HG02798 (cell line): Measurements from ENCODE around the gene RHO.

Experiments
- ATAC-seq: cut with Tn5 transposase; IDR thresholded peaks from one replicate; pipeline ENCODE4 v1.9.1; 2021; ENCODE audit warnings: mild to moderate bottlenecking; ENCODE audit not compliant: unreplicated experiment, poor library complexity

The RHO gene

GRCh38 chr3:129557548-129557894 lies 29.1 kb downstream of the RHO start:
- no peak for ATAC-seq

GRCh38 chr3:129558081-129558771 lies 29.8 kb downstream of the RHO start:
- no peak for ATAC-seq

DNA sequence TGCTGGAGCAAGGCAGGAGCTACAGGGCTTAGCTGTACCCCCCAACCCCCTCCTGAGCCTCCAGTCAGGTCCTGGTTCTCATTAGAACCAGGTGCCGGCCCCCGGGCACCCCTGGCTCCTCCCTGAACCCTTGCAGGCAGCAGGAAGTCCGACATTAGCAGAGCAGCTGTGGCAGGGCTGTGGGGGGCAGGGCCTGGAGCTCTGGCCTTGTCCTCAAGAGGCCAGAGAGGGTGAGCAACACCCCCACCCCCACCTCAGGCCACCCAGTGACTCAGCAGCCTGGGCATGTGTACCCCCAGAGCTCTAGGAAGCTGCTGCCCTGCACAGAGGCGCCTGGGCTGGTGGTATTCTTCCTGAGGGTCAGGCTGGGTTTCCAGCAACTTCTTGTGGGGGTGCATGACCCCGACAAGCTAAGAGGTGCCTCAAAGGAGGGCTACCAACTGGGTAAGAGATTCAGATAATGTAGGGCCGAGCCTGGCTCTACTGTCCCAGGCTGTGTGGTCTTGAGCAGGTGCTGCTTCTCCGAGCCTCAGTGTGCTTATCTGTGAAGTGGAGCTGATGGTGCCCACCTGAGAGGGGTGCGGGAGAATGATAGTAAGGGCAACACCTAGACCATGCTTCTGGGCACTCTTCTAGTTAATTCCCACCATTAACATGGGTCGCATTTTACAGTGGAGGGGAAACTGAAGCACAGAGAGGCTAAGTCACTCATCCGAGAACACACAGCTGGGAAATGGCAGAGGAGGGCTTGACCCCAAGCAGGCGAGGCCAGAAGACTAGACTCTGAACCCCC lies 30.5 kb downstream of the RHO start:
- ATAC-seq = no peak

GRCh38 chr3:129559565-129560079 lies 31.2 kb downstream of the RHO start:
- ATAC-seq = no peak

DNA sequence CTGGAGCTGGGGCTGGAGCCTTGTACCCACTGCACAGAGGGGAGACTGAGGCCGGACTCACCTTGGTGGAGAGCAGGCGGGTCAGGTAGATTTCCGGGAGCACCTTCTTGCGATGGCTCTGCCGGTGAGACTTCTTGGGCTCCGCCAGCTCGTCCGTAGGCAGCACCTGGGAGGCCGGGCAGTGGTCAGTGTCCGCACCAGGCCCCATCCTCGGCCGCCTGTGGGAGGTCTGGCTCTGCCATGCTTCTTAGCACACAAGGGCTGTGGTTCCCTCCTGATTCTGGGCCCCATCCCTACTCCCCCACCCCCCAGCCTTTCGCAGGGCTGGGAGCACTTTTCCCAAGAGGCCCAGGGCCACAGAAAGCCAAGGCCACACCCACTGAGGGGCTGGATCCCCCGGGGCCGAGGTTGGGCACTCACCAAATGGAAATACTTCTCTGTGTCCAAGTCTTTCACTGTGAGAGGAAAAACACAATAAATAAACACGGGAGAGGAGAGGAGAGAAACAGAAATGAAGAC lies 31.9 kb downstream of the RHO start:
- no peak for ATAC-seq

GRCh38 chr3:129560911-129561594 lies 32.6 kb downstream of the RHO start:
- ATAC-seq = no peak

GRCh38 chr3:129561619-129562248 lies 33.3 kb downstream of the RHO start:
- no peak for ATAC-seq

DNA sequence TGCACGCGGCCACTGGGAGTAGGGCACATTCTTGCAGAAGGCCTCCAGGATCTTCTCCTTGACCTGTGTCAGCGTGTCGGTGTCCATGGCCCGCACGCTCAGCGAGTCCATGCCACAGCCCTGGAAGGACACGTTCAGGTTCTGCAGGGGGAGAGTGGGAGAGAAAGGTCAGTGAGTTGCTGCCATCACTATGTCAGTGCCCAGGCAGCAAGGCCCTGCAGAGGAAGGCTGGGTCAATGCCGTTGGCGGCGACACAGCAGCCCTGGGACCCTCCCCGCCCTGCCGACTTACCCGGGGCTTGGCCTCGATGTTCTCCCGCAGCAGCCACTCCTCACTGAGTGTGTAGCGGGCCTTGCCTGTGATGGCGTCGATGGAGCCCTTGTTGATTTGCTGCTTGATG lies 34.4 kb downstream of the RHO start:
- no peak for ATAC-seq

GRCh38 chr3:129563332-129563731 lies 34.9 kb downstream of the RHO start:
- ATAC-seq = no peak

GRCh38 chr3:129563850-129564535 lies 35.6 kb downstream of the RHO start:
- ATAC-seq = no peak

- no peak for ATAC-seq
Observed at GRCh38 chr3:129564981-129565644, 36.7 kb downstream of the RHO start.

- no peak for ATAC-seq
Observed at GRCh38 chr3:129565902-129566301, 37.5 kb downstream of the RHO start.

DNA sequence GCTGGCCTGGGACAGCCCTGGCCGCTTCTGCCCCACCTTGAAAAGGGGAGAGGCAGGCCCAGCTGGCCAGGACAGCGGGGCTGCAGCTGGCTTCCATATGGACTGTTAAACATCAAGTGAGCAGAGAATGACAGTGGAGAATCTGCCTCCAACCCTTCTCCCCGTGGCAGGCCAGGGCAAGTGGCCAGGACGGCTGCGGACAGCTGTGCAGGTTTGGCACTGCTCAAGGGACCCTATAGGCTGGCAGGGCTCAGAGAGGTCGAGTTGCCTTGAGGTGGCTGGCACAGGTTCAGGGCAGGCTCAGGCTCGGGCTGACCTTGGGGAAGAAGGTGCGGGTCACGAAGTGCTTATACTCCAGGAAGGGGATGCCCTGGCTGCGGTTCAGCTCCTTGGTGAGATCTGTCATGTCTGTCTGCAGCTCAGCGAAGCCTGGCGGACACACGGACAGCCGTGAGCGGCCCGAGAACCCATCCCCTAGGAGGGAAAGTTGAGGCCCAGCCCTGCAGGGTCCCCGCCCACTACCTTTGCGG lies 38.8 kb downstream of the RHO start:
- ATAC-seq = no peak

DNA sequence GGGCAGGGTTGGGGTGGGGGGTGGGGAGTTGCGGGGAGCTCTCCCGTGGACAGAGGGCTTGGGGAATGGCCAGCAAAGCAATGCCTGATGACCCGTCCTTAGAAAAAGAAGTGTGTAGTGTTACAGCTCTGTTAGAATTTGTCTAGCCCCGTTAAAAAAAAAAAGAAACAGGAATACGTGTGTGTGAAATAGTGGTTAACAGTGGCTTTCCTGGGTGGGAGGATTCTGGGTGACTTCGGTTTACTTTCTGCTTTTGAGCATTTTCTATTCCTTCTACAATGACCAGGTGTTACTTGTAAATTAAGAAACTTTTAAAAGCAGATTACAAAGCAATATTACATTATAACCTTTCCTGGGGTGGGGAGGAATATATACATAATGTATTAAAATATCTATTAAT lies 39.5 kb downstream of the RHO start:
- ATAC-seq = no peak

DNA sequence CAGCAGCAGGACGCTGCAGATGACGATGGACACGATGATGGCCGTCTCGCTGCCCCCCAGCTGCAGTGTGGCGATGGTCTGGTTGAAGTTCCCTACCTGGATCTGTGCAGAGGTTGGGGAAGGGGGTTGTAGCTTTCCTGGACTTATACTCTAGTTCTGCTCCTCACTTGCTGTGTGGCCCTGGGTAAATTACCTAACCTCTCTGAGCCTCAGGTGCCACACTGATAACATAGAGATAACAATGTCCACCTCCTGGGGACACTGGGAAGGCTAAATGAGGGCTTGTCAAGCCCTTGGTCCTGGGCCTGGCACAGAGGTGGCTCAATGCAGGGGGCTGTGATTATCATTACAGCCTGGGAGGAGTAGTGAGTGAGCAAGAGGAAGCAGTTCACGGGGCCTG lies 41.4 kb downstream of the RHO start:
- ATAC-seq = no peak

DNA sequence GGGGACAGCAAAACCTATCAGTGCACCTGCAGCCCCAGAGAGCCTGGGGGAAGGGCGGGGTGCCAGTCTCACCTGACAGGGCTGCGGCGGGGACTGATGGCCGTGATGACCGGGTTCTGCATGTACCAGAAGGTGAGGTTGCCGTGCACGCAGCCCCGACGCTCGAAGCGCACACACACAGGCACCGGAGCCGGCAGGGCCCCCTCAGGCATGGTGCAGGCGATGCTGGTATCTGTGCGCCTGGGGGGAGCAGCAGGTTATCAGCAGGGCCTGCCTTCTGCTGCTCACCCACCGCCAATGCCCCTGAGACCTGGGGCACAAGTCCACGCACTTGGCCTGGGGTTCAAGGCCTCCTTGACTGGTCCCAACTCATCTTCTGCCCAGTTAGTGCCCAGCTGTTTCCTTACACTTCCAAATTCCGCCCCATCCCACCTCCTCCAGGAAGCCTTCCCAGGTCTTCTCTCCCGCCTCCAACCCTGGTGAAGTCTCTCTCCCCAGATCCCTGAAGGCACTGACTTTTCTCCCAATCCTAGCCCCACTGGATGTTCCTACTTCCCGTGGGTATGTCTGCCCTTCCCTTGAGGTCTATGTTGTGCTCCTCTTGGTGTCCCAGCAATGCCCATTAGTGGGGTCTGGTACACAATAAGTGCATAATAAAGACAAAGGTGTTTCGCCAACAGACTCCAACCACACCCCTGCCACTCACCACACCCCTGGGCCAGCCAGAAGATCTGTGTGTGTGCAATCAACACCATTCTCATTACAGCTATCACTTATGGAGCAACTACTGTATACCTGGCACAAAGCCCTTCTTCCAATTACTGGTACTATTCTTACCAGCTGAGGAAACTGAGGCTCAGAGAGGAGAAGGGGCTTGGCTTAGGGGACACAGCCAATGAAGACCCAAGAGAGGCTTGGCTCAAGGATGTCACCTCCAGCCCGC lies 43.4 kb downstream of the RHO start:
- ATAC-seq = no peak

DNA sequence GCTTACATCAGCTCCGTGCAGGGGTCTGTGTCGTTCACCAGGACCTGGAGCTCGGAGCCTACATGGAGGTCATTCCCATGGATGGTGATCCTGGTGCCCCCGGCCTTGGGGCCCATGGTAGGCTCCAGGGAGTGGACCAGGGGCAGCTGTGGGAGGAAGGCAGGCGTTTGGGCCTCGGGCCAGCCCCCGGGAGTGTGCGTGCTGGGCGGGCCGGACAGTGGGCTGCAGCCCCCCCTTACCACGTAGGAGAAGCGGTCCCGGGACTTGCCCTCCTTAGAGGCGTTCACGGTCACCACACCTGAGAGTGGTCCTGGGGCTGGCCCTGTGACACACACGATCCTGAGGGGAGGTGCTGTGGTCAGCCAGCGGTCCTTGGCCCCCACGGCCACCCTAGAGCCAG lies 44.2 kb downstream of the RHO start:
- ATAC-seq = no peak

DNA sequence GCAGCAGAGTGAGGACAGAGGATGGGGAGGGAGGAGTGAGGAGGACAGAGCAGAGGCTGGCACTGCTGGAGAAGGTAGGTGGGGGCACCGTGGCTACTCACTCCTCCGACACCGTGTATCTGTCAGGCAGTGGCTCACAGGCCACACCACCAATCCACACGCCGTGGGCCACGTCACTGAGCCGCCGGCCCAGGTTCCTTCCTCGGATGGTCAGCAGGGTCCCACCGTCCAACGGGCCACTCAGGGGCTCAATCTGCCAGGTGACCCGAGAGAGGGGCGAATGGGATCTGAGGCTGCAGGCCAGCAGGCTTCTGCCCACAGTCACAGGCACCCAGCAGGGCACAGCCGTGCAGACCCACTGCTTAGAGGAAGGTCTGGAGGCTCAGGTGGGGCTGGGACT lies 45.1 kb downstream of the RHO start:
- ATAC-seq = no peak
